Measurements from ENCODE around the gene HSF2BP. TPM values are rescaled to one million over a fixed set of nuclear protein-coding genes. Genes with fewer than 3 reads are reported as not detected.
A peak's percentile ranks its signal among the peaks of the same experiment; 100 is the strongest.
"Not testable (repeated sequence)": the region's sequence is repeated elsewhere in the genome, so short reads cannot be mapped to it uniquely, and the experiment has no call there.

HSF2BP gene
- total and polyA plus RNA-seq, 8 donors = 0.11 to 0.32 (median 0.22) TPM

DNA sequence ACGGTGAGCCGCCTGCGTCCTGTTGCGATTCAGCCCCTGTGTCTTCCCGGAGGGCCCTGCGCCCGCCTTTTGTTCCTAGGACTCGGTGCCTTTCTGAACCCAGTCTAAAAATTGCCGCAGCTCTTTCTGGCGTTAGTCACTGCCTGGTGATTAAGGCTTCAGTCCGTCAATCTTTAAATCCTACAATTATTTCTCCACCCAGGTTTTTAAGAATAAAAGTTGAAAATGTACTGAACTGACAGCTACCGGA is 43.4 kb upstream of the HSF2BP start:
- peak overlapping the region in 2 of 4 donors; percentile 6 to 9 for H3K4me3 ChIP-seq
- DNase-seq (no peak), ATAC-seq (peak; percentile 26 to 46 (median 38)), FAIRE-seq (no peak)
- peaks cover 0 to 6% (median 3%) of the 10 kb centered on the region in 3 donors for H3K4me1 ChIP-seq
- intact Hi-C loops (cut with DNase I) = no loop called here
- H3K9me3 ChIP-seq = no peaks in the 10 kb centered on the region
- TF ChIP-seq, protein P1, sequence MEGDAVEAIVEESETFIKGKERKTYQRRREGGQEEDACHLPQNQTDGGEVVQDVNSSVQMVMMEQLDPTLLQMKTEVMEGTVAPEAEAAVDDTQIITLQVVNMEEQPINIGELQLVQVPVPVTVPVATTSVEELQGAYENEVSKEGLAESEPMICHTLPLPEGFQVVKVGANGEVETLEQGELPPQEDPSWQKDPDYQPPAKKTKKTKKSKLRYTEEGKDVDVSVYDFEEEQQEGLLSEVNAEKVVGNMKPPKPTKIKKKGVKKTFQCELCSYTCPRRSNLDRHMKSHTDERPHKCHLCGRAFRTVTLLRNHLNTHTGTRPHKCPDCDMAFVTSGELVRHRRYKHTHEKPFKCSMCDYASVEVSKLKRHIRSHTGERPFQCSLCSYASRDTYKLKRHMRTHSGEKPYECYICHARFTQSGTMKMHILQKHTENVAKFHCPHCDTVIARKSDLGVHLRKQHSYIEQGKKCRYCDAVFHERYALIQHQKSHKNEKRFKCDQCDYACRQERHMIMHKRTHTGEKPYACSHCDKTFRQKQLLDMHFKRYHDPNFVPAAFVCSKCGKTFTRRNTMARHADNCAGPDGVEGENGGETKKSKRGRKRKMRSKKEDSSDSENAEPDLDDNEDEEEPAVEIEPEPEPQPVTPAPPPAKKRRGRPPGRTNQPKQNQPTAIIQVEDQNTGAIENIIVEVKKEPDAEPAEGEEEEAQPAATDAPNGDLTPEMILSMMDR (IDR thresholded peaks at IDR 0.05) = no peak
- no peaks in the 10 kb centered on the region for H3K27me3 ChIP-seq
- 25 to 37% methylated on average over 12 of the region's 12 CpGs for WGBS, 2 donors
- no peak overlapping the region for H3K27ac ChIP-seq
- no peaks in the 10 kb centered on the region for H3K36me3 ChIP-seq

DNA sequence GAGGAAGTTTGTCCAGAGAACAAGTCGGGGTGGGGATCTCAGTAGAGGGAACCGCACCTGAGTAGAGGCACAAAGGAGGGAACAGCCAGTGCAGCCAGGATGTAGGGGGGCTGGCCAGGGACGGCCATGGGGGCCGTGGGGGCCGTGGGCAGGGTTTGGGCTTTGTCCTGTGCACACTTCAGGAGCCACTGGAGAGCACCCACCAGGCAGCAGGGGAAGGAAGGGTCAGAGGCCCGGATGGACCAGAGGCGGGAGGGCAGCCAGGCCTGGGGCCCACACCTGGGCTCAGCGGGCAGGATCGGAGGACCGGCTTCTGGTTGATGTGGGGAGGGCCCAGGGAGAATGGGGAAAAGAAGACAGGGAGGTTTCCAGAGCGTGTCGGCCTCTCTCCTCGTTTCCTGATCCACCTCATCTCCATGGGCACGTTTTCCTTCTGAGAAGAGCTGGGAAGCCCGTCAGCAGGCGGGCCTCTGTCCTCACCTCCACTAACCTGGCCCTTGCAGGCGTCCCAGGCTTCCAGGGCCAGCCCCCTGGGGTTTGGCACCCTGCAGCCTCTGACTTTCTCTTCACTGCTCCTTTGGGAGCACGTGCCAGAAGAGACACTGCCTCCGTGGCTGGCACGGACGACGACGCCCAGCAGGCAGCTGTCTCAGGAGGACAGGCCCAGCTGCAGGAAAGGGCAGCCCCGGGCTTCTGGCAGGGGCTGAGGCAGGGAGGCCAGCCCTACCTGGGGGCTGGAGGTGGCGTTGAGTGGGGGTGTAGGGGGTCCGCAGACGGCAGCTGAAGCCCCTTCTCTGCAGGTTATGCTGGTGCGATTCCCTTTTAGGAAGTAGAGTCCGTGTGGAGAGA is 42.9 kb upstream of the HSF2BP start:
- Histone ChIP-seq H3K4me3 (peak overlapping the region in 1 of 4 donors; percentile 9), H3K4me1 (peaks cover 0 to 6% (median 3%) of the 10 kb centered on the region in 3 donors), H3K27me3 (no peaks in the 10 kb centered on the region), H3K36me3 (no peaks in the 10 kb centered on the region), H3K27ac (no peak overlapping the region), H3K9me3 (no peaks in the 10 kb centered on the region)
- TF ChIP-seq, protein P1 (IDR thresholded peaks at IDR 0.05) = no peak
- ATAC-seq = peak in 3 of 4 donors; percentile 13 to 50 (median 18)
- peak in 1 of 6 donors; percentile 13 for DNase-seq
- FAIRE-seq = no peak
- 70% methylated on average over 29 of the region's 29 CpGs for WGBS, 2 donors
- intact Hi-C loops (cut with DNase I) = no loop called here

DNA sequence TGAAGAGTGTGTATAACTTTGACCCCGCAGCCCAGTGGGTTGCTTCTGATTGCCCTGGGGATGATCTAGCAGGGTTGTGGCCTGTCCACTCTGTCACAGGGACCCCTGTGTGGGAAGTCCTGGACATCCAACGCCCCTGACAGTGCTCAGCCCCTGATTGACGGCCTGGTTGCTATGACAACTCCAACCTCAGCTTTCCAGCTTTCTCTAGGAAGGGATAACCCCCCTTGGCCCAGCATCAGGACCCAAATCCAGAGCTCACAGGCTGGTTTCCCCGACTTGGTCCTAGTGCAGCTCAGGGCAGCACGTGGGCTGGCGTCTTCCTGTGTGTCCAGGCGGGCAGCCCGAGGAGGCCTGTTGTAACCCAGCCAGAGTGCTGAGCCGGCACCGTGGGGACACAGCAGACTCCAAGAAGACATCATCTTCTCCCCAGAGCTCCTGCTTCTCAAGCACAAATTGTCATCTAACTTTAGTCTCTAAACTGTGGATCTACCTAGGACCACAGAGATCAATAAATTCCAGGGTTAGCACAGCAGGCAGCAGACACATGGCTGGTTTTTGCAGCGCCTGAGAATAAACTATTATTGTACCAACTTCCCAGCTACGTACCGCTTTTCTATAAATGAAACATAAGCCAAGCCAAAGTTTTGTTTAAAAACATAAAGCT is 40.8 kb upstream of the HSF2BP start:
- H3K4me1 ChIP-seq = peaks cover 0 to 6% (median 3%) of the 10 kb centered on the region in 3 donors
- H3K27ac ChIP-seq = no peak overlapping the region
- no peaks in the 10 kb centered on the region for H3K36me3 ChIP-seq
- H3K4me3 ChIP-seq = no peak overlapping the region
- no peak for FAIRE-seq
- ATAC-seq = no peak
- DNase-seq = peak in 1 of 6 donors; percentile 41
- no peaks in the 10 kb centered on the region for H3K27me3 ChIP-seq
- intact Hi-C loops (cut with DNase I) = loop anchor here in 1 of 3 donors (10.0 kb wide), 1 partner anchor 55 kb away; no protein-coding TSS in a partner anchor
- TF ChIP-seq, protein P1 (IDR thresholded peaks at IDR 0.05) = no peak
- WGBS, 2 donors = 74 to 81% methylated on average over 13 of the region's 13 CpGs
- no peaks in the 10 kb centered on the region for H3K9me3 ChIP-seq

DNA sequence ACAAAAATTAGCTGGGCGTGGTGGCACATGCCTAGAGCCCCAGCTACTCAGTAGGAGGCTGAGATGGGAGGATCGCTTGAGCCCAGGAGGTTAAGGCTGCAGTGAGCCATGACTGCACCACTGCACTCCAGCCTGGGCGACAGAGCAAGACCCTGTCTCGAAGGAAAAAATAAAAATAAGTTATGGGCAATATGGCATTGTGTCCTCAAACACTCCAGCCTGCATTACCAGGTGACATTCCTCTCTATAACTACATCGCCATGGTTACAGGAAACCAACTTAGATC is 40.1 kb upstream of the HSF2BP start:
- not testable (repeated sequence) for FAIRE-seq, H3K4me1 ChIP-seq, H3K27ac ChIP-seq, H3K4me3 ChIP-seq, H3K9me3 ChIP-seq, H3K27me3 ChIP-seq, DNase-seq, H3K36me3 ChIP-seq, ATAC-seq
- 74 to 94% methylated on average over 5 of the region's 5 CpGs for WGBS, 2 donors
- intact Hi-C loops (cut with DNase I) = loop anchor here in 1 of 3 donors (10.0 kb wide), 1 partner anchor 55 kb away; no protein-coding TSS in a partner anchor

DNA sequence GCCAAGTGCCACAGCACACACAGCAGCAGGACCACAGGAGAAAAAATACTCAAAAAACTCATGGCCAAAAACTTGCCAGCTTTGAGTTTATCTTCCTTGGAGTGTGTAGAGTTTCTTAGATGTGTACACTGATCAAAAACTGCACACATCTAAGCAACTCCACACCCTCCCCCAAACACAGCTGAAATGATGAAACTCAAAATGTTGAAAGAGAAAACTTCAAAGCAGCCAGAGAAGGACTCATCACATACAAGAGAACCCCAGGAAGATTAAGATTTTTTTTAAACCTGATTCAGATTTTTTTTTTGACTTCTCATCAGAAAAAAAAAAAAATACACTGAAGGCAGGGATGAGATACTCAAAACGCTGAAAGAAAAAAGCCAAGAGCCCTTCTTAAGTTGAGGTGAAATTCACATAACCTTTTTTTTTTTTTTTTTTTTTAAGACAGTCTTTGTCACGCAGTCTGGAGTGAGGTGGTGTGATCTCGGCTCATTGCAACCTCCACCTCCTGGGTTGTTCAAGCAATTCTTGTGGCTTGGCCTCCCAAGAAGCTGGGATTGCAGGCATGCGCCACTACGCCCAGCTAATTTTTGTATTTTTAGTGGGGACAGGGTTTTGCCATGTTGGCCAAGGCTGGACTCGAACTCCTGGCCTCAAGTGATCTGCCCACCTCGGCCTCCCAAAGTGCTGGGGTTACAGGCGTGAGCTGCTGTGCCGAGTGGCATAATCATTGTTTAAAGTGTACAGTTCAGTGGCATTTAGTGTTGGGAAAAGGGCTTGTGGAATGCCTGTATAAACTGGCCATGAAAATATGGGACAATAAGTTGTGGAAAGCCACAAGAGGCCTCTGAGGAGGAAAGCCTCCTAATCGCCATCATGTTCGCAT is 38.7 kb upstream of the HSF2BP start:
- Histone ChIP-seq H3K36me3 (no peaks in the 10 kb centered on the region), H3K4me1 (peaks cover 0 to 6% (median 3%) of the 10 kb centered on the region in 3 donors), H3K9me3 (no peaks in the 10 kb centered on the region), H3K27ac (no peak overlapping the region), H3K4me3 (no peak overlapping the region), H3K27me3 (no peaks in the 10 kb centered on the region)
- TF ChIP-seq, protein P1 (IDR thresholded peaks at IDR 0.05) = no peak
- FAIRE-seq (no peak), DNase-seq (peak in 1 of 6 donors; percentile 21), ATAC-seq (no peak)
- intact Hi-C loops (cut with DNase I) = loop anchor here in 1 of 3 donors (10.0 kb wide), 1 partner anchor 57 kb away; no protein-coding TSS in a partner anchor
- WGBS, 2 donors = 85% methylated on average over 11 of the region's 11 CpGs

Data from pancreas (tissue), 10 donors.